ENCODE results near the gene CDH13.

Gene CDH13

GRCh38 chr16:83389751-83390150 is 763.0 kb downstream of the CDH13 start:
- H3K9ac ChIP-seq (ENCODE audit: low read length): peak overlapping the region; percentile 56
- H3K36me3 ChIP-seq (ENCODE audit: control insufficient read depth, insufficient read depth, low read length): no peaks in the 10 kb centered on the region
- no peaks in the 10 kb centered on the region for H3K27me3 ChIP-seq (ENCODE audit: control insufficient read depth, insufficient read depth, low read length)
- no peaks in the 10 kb centered on the region for H3K9me3 ChIP-seq (ENCODE audit: control insufficient read depth, insufficient read depth, low read depth, low read length)
- no peaks in the 10 kb centered on the region; the same call in 1 of the 2 replicates for H3K4me1 ChIP-seq (ENCODE audit: control insufficient read depth, insufficient read depth, low read length)
- no peak overlapping the region for H3K4me3 ChIP-seq (ENCODE audit: low read depth, low read length)
- H3K27ac ChIP-seq (ENCODE audit: low read depth, low read length): peak overlapping the region; percentile 59; the same call in 1 of the 2 replicates

- Histone ChIP-seq H3K27me3 (ENCODE audit: control insufficient read depth, insufficient read depth, low read length) (no peaks in the 10 kb centered on the region), H3K9me3 (ENCODE audit: control insufficient read depth, insufficient read depth, low read depth, low read length) (no peaks in the 10 kb centered on the region), H3K4me3 (ENCODE audit: low read depth, low read length) (no peak overlapping the region), H3K36me3 (ENCODE audit: control insufficient read depth, insufficient read depth, low read length) (no peaks in the 10 kb centered on the region), H3K9ac (ENCODE audit: low read length) (no peak overlapping the region), H3K27ac (ENCODE audit: low read depth, low read length) (peak overlapping the region; percentile 59; the same call in 1 of the 2 replicates), H3K4me1 (ENCODE audit: control insufficient read depth, insufficient read depth, low read length) (no peaks in the 10 kb centered on the region; the same call in 1 of the 2 replicates)
These were observed 764.0 kb downstream of the CDH13 start for GRCh38 chr16:83390759-83391158.

GRCh38 chr16:83392743-83393142 is 766.0 kb downstream of the CDH13 start:
- Histone ChIP-seq H3K36me3 (ENCODE audit: control insufficient read depth, insufficient read depth, low read length) (no peaks in the 10 kb centered on the region), H3K27ac (ENCODE audit: low read depth, low read length) (no peak overlapping the region), H3K9me3 (ENCODE audit: control insufficient read depth, insufficient read depth, low read depth, low read length) (no peaks in the 10 kb centered on the region), H3K4me1 (ENCODE audit: control insufficient read depth, insufficient read depth, low read length) (no peaks in the 10 kb centered on the region; the same call in 1 of the 2 replicates), H3K27me3 (ENCODE audit: control insufficient read depth, insufficient read depth, low read length) (no peaks in the 10 kb centered on the region), H3K4me3 (ENCODE audit: low read depth, low read length) (no peak overlapping the region), H3K9ac (ENCODE audit: low read length) (no peak overlapping the region)

DNA sequence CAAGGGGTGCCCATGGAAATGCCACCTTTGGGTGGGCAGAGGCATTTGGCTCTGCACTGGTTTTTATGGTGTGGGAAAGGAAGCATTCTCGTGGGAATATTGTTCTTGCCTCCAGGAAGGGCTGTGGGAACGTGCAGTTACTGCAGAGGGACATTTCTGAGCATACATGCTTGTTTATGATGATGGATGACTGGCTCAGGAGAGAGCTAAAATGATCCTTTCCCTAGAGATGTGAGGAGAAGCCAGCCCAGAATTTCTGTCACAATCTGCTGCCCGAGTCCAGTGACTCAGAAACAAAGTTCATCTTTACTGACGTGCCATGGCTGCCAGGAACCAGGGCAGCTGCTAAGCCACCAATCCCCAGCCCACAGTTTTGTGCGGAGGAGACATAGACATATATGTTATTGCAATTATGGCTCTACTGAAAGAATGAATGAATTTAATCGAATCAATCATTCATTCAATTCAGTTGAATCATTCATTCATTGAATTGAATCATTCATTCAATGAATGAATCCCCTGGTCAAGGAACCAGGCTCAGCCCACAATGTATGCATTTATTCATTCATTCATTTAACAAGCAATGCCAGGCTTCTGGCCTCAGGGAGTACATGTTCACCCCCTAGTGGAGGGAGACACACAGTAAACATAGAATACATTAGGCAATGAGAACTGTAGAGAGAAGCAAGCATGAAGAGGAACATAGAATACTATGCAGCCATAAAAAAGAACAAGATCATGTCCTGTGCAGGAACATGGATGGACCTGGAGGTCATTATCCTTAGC is 766.6 kb downstream of the CDH13 start:
- Histone ChIP-seq H3K27ac (ENCODE audit: low read depth, low read length) (no peak overlapping the region), H3K4me1 (ENCODE audit: control insufficient read depth, insufficient read depth, low read length) (no peaks in the 10 kb centered on the region; the same call in 1 of the 2 replicates), H3K36me3 (ENCODE audit: control insufficient read depth, insufficient read depth, low read length) (no peaks in the 10 kb centered on the region), H3K4me3 (ENCODE audit: low read depth, low read length) (no peak overlapping the region), H3K9me3 (ENCODE audit: control insufficient read depth, insufficient read depth, low read depth, low read length) (no peaks in the 10 kb centered on the region), H3K9ac (ENCODE audit: low read length) (no peak overlapping the region), H3K27me3 (ENCODE audit: control insufficient read depth, insufficient read depth, low read length) (no peaks in the 10 kb centered on the region)

GRCh38 chr16:83397601-83398291 is 771.0 kb downstream of the CDH13 start:
- Histone ChIP-seq H3K27me3 (ENCODE audit: control insufficient read depth, insufficient read depth, low read length) (no peaks in the 10 kb centered on the region), H3K4me3 (ENCODE audit: low read depth, low read length) (no peak overlapping the region), H3K9me3 (ENCODE audit: control insufficient read depth, insufficient read depth, low read depth, low read length) (no peaks in the 10 kb centered on the region), H3K9ac (ENCODE audit: low read length) (no peak overlapping the region), H3K4me1 (ENCODE audit: control insufficient read depth, insufficient read depth, low read length) (no peaks in the 10 kb centered on the region; the same call in 1 of the 2 replicates), H3K36me3 (ENCODE audit: control insufficient read depth, insufficient read depth, low read length) (no peaks in the 10 kb centered on the region), H3K27ac (ENCODE audit: low read depth, low read length) (no peak overlapping the region)

GRCh38 chr16:83400234-83400633 is 773.5 kb downstream of the CDH13 start:
- Histone ChIP-seq H3K27ac (ENCODE audit: low read depth, low read length) (no peak overlapping the region), H3K36me3 (ENCODE audit: control insufficient read depth, insufficient read depth, low read length) (no peaks in the 10 kb centered on the region), H3K9me3 (ENCODE audit: control insufficient read depth, insufficient read depth, low read depth, low read length) (no peaks in the 10 kb centered on the region), H3K4me3 (ENCODE audit: low read depth, low read length) (no peak overlapping the region), H3K27me3 (ENCODE audit: control insufficient read depth, insufficient read depth, low read length) (no peaks in the 10 kb centered on the region), H3K9ac (ENCODE audit: low read length) (no peak overlapping the region), H3K4me1 (ENCODE audit: control insufficient read depth, insufficient read depth, low read length) (no peaks in the 10 kb centered on the region)

DNA sequence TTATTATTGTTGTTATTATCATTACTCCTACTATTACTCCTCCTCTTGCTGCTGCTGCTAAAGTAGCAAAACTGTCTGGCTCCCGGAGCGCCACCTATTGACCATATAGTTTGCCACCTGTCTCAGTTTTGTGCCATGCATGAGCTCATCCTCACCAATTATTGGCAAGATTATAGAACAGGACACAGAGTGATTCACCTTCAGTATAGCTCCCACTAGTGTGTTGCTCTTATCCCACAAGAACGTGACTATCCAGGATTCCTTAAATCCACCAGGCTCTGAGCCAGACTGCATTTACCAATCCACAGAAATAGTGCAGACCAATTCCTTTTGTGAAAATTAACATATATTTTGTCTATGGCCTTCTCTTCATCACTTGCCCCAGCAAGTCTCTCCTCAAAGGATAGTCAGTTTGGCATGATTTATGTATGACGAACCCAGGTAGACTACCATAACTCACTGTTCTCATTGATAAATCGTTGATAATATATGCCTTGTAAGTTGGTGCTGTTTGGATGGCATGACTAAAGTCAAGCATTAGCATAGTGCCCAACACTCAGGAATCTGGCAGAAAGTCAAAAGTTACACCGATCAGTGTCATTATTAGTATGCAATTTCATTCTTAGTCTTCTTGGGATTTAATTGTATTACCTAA is 775.5 kb downstream of the CDH13 start:
- Histone ChIP-seq H3K4me1 (ENCODE audit: control insufficient read depth, insufficient read depth, low read length) (no peaks in the 10 kb centered on the region), H3K9me3 (ENCODE audit: control insufficient read depth, insufficient read depth, low read depth, low read length) (no peaks in the 10 kb centered on the region), H3K27me3 (ENCODE audit: control insufficient read depth, insufficient read depth, low read length) (no peaks in the 10 kb centered on the region), H3K9ac (ENCODE audit: low read length) (no peak overlapping the region), H3K36me3 (ENCODE audit: control insufficient read depth, insufficient read depth, low read length) (no peaks in the 10 kb centered on the region), H3K27ac (ENCODE audit: low read depth, low read length) (no peak overlapping the region), H3K4me3 (ENCODE audit: low read depth, low read length) (no peak overlapping the region)

DNA sequence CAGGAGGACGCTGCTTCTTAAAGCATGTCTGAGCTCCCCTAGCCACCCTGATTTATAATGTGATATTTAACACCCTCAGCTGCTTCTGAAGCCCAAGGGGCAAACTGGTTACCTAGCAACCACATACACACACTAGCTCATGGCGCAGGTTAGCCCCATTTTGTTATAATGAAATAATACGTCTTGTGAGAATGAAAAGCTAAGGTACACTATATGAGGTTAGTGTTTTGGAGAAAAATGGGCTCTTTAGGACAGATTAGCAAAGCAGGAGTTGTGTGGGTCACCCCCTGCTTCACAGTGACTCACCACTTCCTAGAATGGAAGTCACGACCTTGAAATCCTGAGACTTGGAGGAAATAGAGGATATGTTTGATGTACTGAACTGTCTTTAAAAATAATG is 776.2 kb downstream of the CDH13 start:
- no peaks in the 10 kb centered on the region for H3K4me1 ChIP-seq (ENCODE audit: control insufficient read depth, insufficient read depth, low read length)
- H3K4me3 ChIP-seq (ENCODE audit: low read depth, low read length): no peak overlapping the region
- H3K9ac ChIP-seq (ENCODE audit: low read length): no peak overlapping the region
- no peak overlapping the region for H3K27ac ChIP-seq (ENCODE audit: low read depth, low read length)
- no peaks in the 10 kb centered on the region for H3K9me3 ChIP-seq (ENCODE audit: control insufficient read depth, insufficient read depth, low read depth, low read length)
- H3K27me3 ChIP-seq (ENCODE audit: control insufficient read depth, insufficient read depth, low read length): no peaks in the 10 kb centered on the region
- H3K36me3 ChIP-seq (ENCODE audit: control insufficient read depth, insufficient read depth, low read length): no peaks in the 10 kb centered on the region

DNA sequence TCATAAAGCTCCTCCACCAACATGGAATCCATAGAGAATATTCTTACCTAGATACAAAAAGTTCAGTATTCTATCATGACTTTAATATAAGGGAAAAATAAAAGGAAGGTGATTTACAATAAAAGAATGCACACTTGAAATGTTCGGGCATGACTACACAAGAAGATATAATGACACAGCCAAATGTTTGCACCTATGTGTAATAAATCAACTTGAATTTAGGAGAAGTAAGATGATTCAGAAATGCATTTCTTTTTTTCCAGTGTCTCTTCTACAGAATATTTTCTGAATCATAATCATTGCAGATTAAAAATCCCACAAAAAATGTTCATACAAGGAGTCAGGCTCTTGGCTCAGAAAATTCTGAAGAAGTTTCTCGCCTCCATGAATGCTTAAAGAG is 777.0 kb downstream of the CDH13 start:
- H3K27ac ChIP-seq (ENCODE audit: low read depth, low read length): no peak overlapping the region
- no peaks in the 10 kb centered on the region for H3K9me3 ChIP-seq (ENCODE audit: control insufficient read depth, insufficient read depth, low read depth, low read length)
- no peak overlapping the region for H3K4me3 ChIP-seq (ENCODE audit: low read depth, low read length)
- H3K36me3 ChIP-seq (ENCODE audit: control insufficient read depth, insufficient read depth, low read length): no peaks in the 10 kb centered on the region
- H3K4me1 ChIP-seq (ENCODE audit: control insufficient read depth, insufficient read depth, low read length): no peaks in the 10 kb centered on the region
- no peak overlapping the region for H3K9ac ChIP-seq (ENCODE audit: low read length)
- no peaks in the 10 kb centered on the region for H3K27me3 ChIP-seq (ENCODE audit: control insufficient read depth, insufficient read depth, low read length)

DNA sequence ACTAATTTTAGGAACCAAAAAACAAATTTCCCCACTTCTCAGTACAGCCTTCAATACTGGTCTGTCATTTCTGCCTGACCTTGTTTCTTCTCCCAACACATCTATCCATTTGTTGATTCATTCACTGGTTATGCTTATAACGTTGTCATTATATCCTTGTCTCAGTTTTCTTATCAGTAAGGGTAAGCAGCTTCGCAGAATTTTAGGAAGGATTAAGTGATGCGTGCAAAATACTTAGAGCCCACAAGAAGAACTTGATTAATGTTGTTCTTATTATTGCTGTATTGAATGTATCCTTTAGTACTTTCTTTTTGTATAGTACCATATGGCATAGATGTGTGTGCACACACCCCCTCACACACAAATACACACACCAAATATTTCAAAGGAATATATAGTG is 777.5 kb downstream of the CDH13 start:
- H3K9ac ChIP-seq (ENCODE audit: low read length): no peak overlapping the region
- H3K9me3 ChIP-seq (ENCODE audit: control insufficient read depth, insufficient read depth, low read depth, low read length): no peaks in the 10 kb centered on the region
- H3K36me3 ChIP-seq (ENCODE audit: control insufficient read depth, insufficient read depth, low read length): no peaks in the 10 kb centered on the region
- no peak overlapping the region for H3K27ac ChIP-seq (ENCODE audit: low read depth, low read length)
- H3K4me1 ChIP-seq (ENCODE audit: control insufficient read depth, insufficient read depth, low read length): no peaks in the 10 kb centered on the region
- H3K4me3 ChIP-seq (ENCODE audit: low read depth, low read length): no peak overlapping the region
- H3K27me3 ChIP-seq (ENCODE audit: control insufficient read depth, insufficient read depth, low read length): no peaks in the 10 kb centered on the region

DNA sequence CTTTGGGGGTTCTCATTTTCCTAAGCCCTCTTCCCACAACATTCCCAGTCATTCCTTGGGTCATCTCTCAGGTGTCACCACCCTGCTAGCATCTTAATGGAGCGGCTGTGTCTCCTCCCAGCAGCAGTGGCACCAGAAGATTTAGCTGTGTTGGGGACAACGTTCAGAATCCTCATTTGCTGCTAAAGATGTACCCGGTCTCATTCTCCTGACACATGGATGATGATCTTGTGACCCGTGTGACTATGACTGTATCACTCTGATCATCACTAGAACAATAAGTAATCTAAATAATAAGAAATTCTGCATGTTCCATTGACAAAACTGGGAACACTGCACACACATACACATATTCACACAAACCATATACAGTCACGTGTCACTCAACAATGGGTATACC is 781.2 kb downstream of the CDH13 start:
- H3K4me3 ChIP-seq (ENCODE audit: low read depth, low read length): no peak overlapping the region
- H3K9ac ChIP-seq (ENCODE audit: low read length): no peak overlapping the region
- H3K4me1 ChIP-seq (ENCODE audit: control insufficient read depth, insufficient read depth, low read length): no peaks in the 10 kb centered on the region
- no peaks in the 10 kb centered on the region for H3K9me3 ChIP-seq (ENCODE audit: control insufficient read depth, insufficient read depth, low read depth, low read length)
- no peak overlapping the region for H3K27ac ChIP-seq (ENCODE audit: low read depth, low read length)
- H3K36me3 ChIP-seq (ENCODE audit: control insufficient read depth, insufficient read depth, low read length): no peaks in the 10 kb centered on the region
- H3K27me3 ChIP-seq (ENCODE audit: control insufficient read depth, insufficient read depth, low read length): no peaks in the 10 kb centered on the region
